Type B pancreatic cell (in vitro differentiated cells): ENCODE measurements around the gene STIM2. TPM values are rescaled to one million over a fixed set of nuclear protein-coding genes. Genes with fewer than 3 reads are reported as not detected.
"Not testable (repeated sequence)": the region's sequence is repeated elsewhere in the genome, so short reads cannot be mapped to it uniquely, and the experiment has no call there.

Source experiments
- DNase-seq: peaks from one replicate; pipeline ENCODE4 v3.0.0; 2021; ENCODE audit warnings: mixed read lengths; ENCODE audit not compliant: unreplicated experiment; ENCODE audit errors: extremely low spot score
- H3K27ac Mint-ChIP-seq: 2 replicates; pipeline ENCODE4 v1.8.0; 2021; ENCODE audit warnings: mild to moderate bottlenecking, mixed read lengths
- H3K27me3 Mint-ChIP-seq: 2 replicates; pipeline ENCODE4 v1.8.0; 2021; ENCODE audit warnings: mixed read lengths
- H3K36me3 Mint-ChIP-seq: 2 replicates; pipeline ENCODE4 v1.8.0; 2021; ENCODE audit warnings: mixed read lengths
- H3K4me1 Mint-ChIP-seq: one replicate; pipeline ENCODE4 v1.8.0; 2021; ENCODE audit warnings: mixed read lengths; ENCODE audit not compliant: unreplicated experiment
- H3K4me3 Mint-ChIP-seq: 2 replicates; pipeline ENCODE4 v1.8.0; 2021; ENCODE audit warnings: mild to moderate bottlenecking, mixed read lengths
- H3K9me3 Mint-ChIP-seq: 2 replicates; pipeline ENCODE4 v1.8.0; 2021; ENCODE audit warnings: mixed read lengths
- CTCF ChIP-seq: fragments of 200-600 bp; sonication (generic); conservative IDR thresholded peaks from 2 replicates; pipeline ENCODE4 v1.5.0; 2021; ENCODE audit warnings: antibody characterized with exemption, mild to moderate bottlenecking
- total RNA-seq: library from RNA; stranded (reverse); gene quantifications from 2 replicates; pipeline ENCODE4 v1.2.1, GENCODE V29; 2021; ENCODE audit warnings: low replicate concordance

The STIM2 gene
- total RNA-seq, 1 donor from 2014 or later = 36.2 TPM

GRCh38 chr4:26822546-26822945 lies 38.1 kb upstream of the STIM2 start:
- H3K4me3 Mint-ChIP-seq = no peak overlapping the region
- peaks cover 8% of the 10 kb centered on the region for H3K4me1 Mint-ChIP-seq
- H3K9me3 Mint-ChIP-seq = no peaks in the 10 kb centered on the region
- H3K27me3 Mint-ChIP-seq = no peaks in the 10 kb centered on the region
- H3K36me3 Mint-ChIP-seq = peaks cover 7% of the 10 kb centered on the region
- TF ChIP-seq CTCF = no peak
- no peak for DNase-seq
- no peak overlapping the region for H3K27ac Mint-ChIP-seq

- not testable (repeated sequence) for H3K4me1 Mint-ChIP-seq, H3K27ac Mint-ChIP-seq, H3K4me3 Mint-ChIP-seq, H3K9me3 Mint-ChIP-seq, DNase-seq, H3K27me3 Mint-ChIP-seq, H3K36me3 Mint-ChIP-seq
These were observed 37.7 kb upstream of the STIM2 start for GRCh38 chr4:26822974-26823373.

GRCh38 chr4:26823583-26823982 lies 37.1 kb upstream of the STIM2 start:
- no peak for TF ChIP-seq CTCF
- Mint-ChIP-seq H3K27ac (no peak overlapping the region), H3K9me3 (no peaks in the 10 kb centered on the region), H3K36me3 (peaks cover 7% of the 10 kb centered on the region), H3K4me3 (no peak overlapping the region), H3K27me3 (no peaks in the 10 kb centered on the region), H3K4me1 (peaks cover 10% of the 10 kb centered on the region)
- DNase-seq = no peak

DNA sequence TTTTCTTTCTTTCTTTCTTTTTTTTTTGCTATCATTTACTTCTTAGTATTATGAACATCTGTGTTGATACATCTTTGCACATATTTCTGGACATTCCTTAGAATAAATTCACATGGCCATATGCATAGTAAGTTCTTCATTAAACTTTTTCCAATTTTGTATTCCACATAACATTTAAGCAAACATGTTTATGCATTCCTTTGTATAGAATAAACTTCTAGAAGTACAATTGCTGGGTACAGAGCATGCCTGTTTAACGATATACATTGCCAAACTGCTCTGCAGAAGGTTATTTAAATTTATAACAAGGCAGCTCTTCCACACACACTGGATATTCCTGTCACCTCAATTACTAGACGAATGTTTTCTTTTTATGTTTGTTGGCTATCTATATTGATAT lies 36.0 kb upstream of the STIM2 start:
- Mint-ChIP-seq H3K27me3 (no peaks in the 10 kb centered on the region), H3K4me1 (peaks cover 13% of the 10 kb centered on the region), H3K27ac (no peak overlapping the region), H3K36me3 (peaks cover 6% of the 10 kb centered on the region), H3K4me3 (no peak overlapping the region), H3K9me3 (no peaks in the 10 kb centered on the region)
- TF ChIP-seq CTCF = no peak
- no peak for DNase-seq

GRCh38 chr4:26826721-26827120 lies 33.9 kb upstream of the STIM2 start:
- no peak overlapping the region for H3K4me3 Mint-ChIP-seq
- no peaks in the 10 kb centered on the region for H3K9me3 Mint-ChIP-seq
- no peaks in the 10 kb centered on the region for H3K36me3 Mint-ChIP-seq
- peaks cover 13% of the 10 kb centered on the region for H3K4me1 Mint-ChIP-seq
- DNase-seq = no peak
- TF ChIP-seq CTCF = no peak
- H3K27ac Mint-ChIP-seq = no peak overlapping the region
- H3K27me3 Mint-ChIP-seq = no peaks in the 10 kb centered on the region

DNA sequence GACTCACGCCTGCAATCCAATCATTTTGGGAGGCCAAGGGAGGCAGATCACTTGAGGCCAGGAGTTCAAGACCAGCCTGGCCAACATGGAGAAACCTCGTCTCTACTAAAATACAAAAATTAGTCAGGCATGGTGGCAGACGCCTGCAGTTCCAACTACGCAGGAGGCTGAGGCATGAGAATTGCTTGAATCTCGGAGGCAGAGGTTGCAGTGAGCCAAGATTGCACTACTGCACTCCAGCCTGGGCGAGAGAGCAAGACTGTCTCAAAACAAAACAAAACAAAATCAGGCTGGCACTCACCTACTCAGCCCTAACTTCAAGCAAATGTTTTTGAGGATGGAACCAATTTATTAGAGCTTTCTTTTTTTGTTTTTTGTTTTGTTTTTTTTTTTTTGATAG lies 33.3 kb upstream of the STIM2 start:
- H3K36me3 Mint-ChIP-seq, H3K9me3 Mint-ChIP-seq, H3K4me3 Mint-ChIP-seq, H3K27ac Mint-ChIP-seq, H3K27me3 Mint-ChIP-seq, DNase-seq: not testable (repeated sequence)
- H3K4me1 Mint-ChIP-seq = peaks cover 13% of the 10 kb centered on the region

DNA sequence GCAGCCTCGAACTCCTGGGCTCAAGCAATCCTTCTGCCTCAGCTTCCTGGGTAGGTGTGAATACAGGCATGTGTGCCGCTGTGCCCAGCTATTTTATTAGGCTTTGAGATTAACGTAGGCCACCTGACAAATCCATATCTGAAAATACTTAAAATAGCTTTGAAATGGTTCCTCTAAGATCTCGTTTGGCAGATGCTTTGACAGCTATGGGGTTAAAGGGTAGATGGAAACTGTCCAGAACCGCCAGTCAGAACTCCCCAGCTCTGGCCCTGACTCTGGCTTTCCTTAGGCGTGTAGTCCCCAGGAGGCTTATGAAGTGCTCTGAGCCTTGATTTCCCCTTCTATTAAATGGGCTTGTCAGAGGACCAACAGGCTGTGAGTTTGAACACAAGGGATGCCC lies 32.8 kb upstream of the STIM2 start:
- no peak for TF ChIP-seq CTCF
- H3K4me3 Mint-ChIP-seq = no peak overlapping the region
- no peaks in the 10 kb centered on the region for H3K36me3 Mint-ChIP-seq
- H3K27me3 Mint-ChIP-seq = no peaks in the 10 kb centered on the region
- H3K4me1 Mint-ChIP-seq = peaks cover 13% of the 10 kb centered on the region
- no peak overlapping the region for H3K27ac Mint-ChIP-seq
- no peaks in the 10 kb centered on the region for H3K9me3 Mint-ChIP-seq
- DNase-seq = no peak
